GM13976 (cell line): ENCODE results near the gene ADGRD1.

ENCODE experiments used
- DNase-seq: peaks from one replicate; pipeline ENCODE4 v3.0.0; 2012; ENCODE audit warnings: low spot score
- CTCF ChIP-seq: IDR thresholded peaks from 2 replicates; pipeline ENCODE4 v1.5.1; 2012; ENCODE audit warnings: borderline replicate concordance, mild to moderate bottlenecking; ENCODE audit not compliant: insufficient read depth; ENCODE audit errors: extremely low read depth, missing control alignments, control extremely low read depth
- in situ Hi-C: fragments of 300-500 bp; cut with MboI; formaldehyde crosslinking; loops from one replicate; pipeline ENCODE4 v1.12.0; 2022; ENCODE audit warnings: low sequenced_read_pairs, mixed read lengths, inconsistent platforms; ENCODE audit not compliant: unreplicated experiment

The ADGRD1 gene

GRCh38 chr12:131135786-131136538, 182.3 kb downstream of the ADGRD1 start:
- TF ChIP-seq CTCF = no peak
- in situ Hi-C loops = no loop called here
- DNase-seq = no peak

GRCh38 chr12:131136539-131136872, 182.8 kb downstream of the ADGRD1 start:
- TF ChIP-seq CTCF = no peak
- DNase-seq = no peak
- in situ Hi-C loops = no loop called here

GRCh38 chr12:131137009-131137835, 183.5 kb downstream of the ADGRD1 start:
- no peak for TF ChIP-seq CTCF
- in situ Hi-C loops = no loop called here
- no peak for DNase-seq

- in situ Hi-C loops = no loop called here
- no peak for DNase-seq
- TF ChIP-seq CTCF = no peak
Observed at GRCh38 chr12:131137836-131138637, 184.3 kb downstream of the ADGRD1 start.

- in situ Hi-C loops = no loop called here
- no peak for TF ChIP-seq CTCF
- DNase-seq = no peak
Observed at GRCh38 chr12:131138638-131139362, 185.1 kb downstream of the ADGRD1 start.
